Peyer's patch (tissue), 4 donors: ENCODE measurements around the gene MACROH2A1. TPM values are rescaled to one million over a fixed set of nuclear protein-coding genes. Genes with fewer than 3 reads are reported as not detected.

Experiments
- DNase-seq, 3 donors: peaks; one replicate each; pipeline ENCODE4 v3.0.0-alpha.2; 2017 to 2019
- H3K27ac ChIP-seq, 4 donors: fragments of 200-600 bp; sonication (generic); one replicate each; pipeline ENCODE4 v1.5.1; 2016 to 2019
- H3K27me3 ChIP-seq, 2 donors: fragments of 200-600 bp; sonication (generic); one replicate each; pipeline ENCODE4 v1.5.1; 2019
- H3K36me3 ChIP-seq, 3 donors: fragments of 200-600 bp; sonication (generic); one replicate each; pipeline ENCODE4 v1.5.1; 2016 to 2019
- H3K4me1 ChIP-seq, 4 donors: fragments of 200-600 bp; sonication (generic); one replicate each; pipeline ENCODE4 v1.5.1; 2016 to 2019
- H3K4me3 ChIP-seq, 4 donors: fragments of 200-600 bp; sonication (generic); 1 replicate in 3 of 4; 2 replicates in 1 of 4; pipeline ENCODE4 v1.5.1; 2016 to 2019; ENCODE audit warnings: mild to moderate bottlenecking in 1 of 4
- H3K9me3 ChIP-seq, 4 donors: fragments of 200-600 bp; sonication (generic); one replicate each; pipeline ENCODE4 v1.5.1; 2016 to 2019; ENCODE audit warnings: mild to moderate bottlenecking in 1 of 4
- CTCF ChIP-seq, 6 experiments: fragments of 450-650 bp in 4 of 6; fragments of 200-600 bp in 2 of 6; sonication (generic) in 1 of 6; IDR thresholded peaks; one replicate each; pipeline ENCODE4 v1.5.1; 2017 to 2019; ENCODE audit warnings: antibody characterized with exemption in 6 of 6, mild to moderate bottlenecking in 3 of 6, moderate library complexity in 1 of 6
- POLR2A ChIP-seq, 2 donors: fragments of 450-650 bp; IDR thresholded peaks; one replicate each; pipeline ENCODE4 v1.5.1; 2017; ENCODE audit warnings: antibody characterized with exemption in 2 of 2, mild to moderate bottlenecking in 2 of 2, moderate library complexity in 2 of 2
- total RNA-seq, 4 donors: library from RNA; depleted of rRNA; stranded (reverse); fragments of >200 nt; gene quantifications; one replicate each; pipeline ENCODE4 v1.1.0, GENCODE V29; 2016

MACROH2A1 gene
- total RNA-seq, 4 donors from 2014 or later: 407 to 489 (median 431) TPM

- TF ChIP-seq POLR2A (IDR thresholded peaks at IDR 0.05): no peak
- no peak for TF ChIP-seq CTCF (IDR thresholded peaks at IDR 0.05)
- Histone ChIP-seq H3K27ac (no peak overlapping the region), H3K9me3 (no peaks in the 10 kb centered on the region), H3K4me1 (peaks cover 0 to 20% (median 0%) of the 10 kb centered on the region in 4 donors), H3K36me3 (no peaks in the 10 kb centered on the region), H3K27me3 (no peaks in the 10 kb centered on the region), H3K4me3 (no peak overlapping the region)
- no peak for DNase-seq
Measured at GRCh38 chr5:135441919-135442318, 42.9 kb upstream of the MACROH2A1 start.

GRCh38 chr5:135441350-135441831 is 42.4 kb upstream of the MACROH2A1 start:
- H3K4me3 ChIP-seq: no peak overlapping the region
- H3K4me1 ChIP-seq: peaks cover 0 to 20% (median 0%) of the 10 kb centered on the region in 4 donors
- no peaks in the 10 kb centered on the region for H3K36me3 ChIP-seq
- TF ChIP-seq POLR2A (IDR thresholded peaks at IDR 0.05): no peak
- no peak for TF ChIP-seq CTCF (IDR thresholded peaks at IDR 0.05)
- no peaks in the 10 kb centered on the region for H3K9me3 ChIP-seq
- peak in 1 of 3 donors; percentile 26 for DNase-seq
- no peaks in the 10 kb centered on the region for H3K27me3 ChIP-seq
- no peak overlapping the region for H3K27ac ChIP-seq

- Histone ChIP-seq H3K36me3 (no peaks in the 10 kb centered on the region), H3K9me3 (no peaks in the 10 kb centered on the region), H3K4me1 (peaks cover 0 to 20% (median 0%) of the 10 kb centered on the region in 4 donors), H3K27me3 (no peaks in the 10 kb centered on the region), H3K4me3 (no peak overlapping the region), H3K27ac (no peak overlapping the region)
- no peak for TF ChIP-seq POLR2A (IDR thresholded peaks at IDR 0.05)
- TF ChIP-seq CTCF (IDR thresholded peaks at IDR 0.05): no peak
- peak in 1 of 3 donors; percentile 22 for DNase-seq
Measured at GRCh38 chr5:135440916-135441315, 41.9 kb upstream of the MACROH2A1 start.

- no peak for TF ChIP-seq CTCF (IDR thresholded peaks at IDR 0.05)
- no peak for TF ChIP-seq POLR2A (IDR thresholded peaks at IDR 0.05)
- H3K4me1 ChIP-seq: peaks cover 0 to 20% (median 0%) of the 10 kb centered on the region in 4 donors
- no peaks in the 10 kb centered on the region for H3K9me3 ChIP-seq
- no peak overlapping the region for H3K27ac ChIP-seq
- peak in 1 of 3 donors; percentile 31 for DNase-seq
- H3K36me3 ChIP-seq: no peaks in the 10 kb centered on the region
- no peaks in the 10 kb centered on the region for H3K27me3 ChIP-seq
- no peak overlapping the region for H3K4me3 ChIP-seq
Measured at GRCh38 chr5:135439231-135440205, 40.5 kb upstream of the MACROH2A1 start.

- Histone ChIP-seq H3K4me3 (no peak overlapping the region), H3K9me3 (no peaks in the 10 kb centered on the region), H3K4me1 (peaks cover 0 to 20% (median 0%) of the 10 kb centered on the region in 4 donors), H3K36me3 (no peaks in the 10 kb centered on the region), H3K27me3 (no peaks in the 10 kb centered on the region), H3K27ac (no peak overlapping the region)
- DNase-seq: peak in 1 of 3 donors; percentile 37
- TF ChIP-seq CTCF (IDR thresholded peaks at IDR 0.05): no peak
- no peak for TF ChIP-seq POLR2A (IDR thresholded peaks at IDR 0.05)
Measured at GRCh38 chr5:135438636-135439221, 39.7 kb upstream of the MACROH2A1 start.
